HG03095 (cell line): ENCODE data around the gene FANCB.

Experiments
- ATAC-seq: cut with Tn5 transposase; IDR thresholded peaks from one replicate; pipeline ENCODE4 v1.9.1; 2021; ENCODE audit warnings: moderate library complexity; ENCODE audit not compliant: unreplicated experiment

FANCB gene

DNA sequence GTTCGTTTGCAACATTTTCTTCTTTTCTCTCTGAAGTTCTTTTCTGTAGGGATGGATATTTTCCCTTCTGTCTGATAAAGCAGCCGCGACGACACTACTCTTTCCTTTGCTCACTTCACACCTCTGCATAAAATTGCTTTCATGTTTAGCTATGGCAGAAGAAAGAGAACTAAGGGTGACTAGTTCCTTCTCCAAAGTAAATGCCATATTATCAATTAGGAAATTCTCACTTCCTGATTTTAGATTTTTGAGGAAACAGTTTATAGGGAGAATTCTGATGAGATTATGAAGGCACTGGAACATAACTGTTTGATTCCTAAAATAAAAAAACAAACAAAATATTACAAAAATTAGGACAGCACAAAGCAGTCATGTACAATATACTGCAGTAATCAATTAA lies 29.2 kb downstream of the FANCB start:
- no peak for ATAC-seq

DNA sequence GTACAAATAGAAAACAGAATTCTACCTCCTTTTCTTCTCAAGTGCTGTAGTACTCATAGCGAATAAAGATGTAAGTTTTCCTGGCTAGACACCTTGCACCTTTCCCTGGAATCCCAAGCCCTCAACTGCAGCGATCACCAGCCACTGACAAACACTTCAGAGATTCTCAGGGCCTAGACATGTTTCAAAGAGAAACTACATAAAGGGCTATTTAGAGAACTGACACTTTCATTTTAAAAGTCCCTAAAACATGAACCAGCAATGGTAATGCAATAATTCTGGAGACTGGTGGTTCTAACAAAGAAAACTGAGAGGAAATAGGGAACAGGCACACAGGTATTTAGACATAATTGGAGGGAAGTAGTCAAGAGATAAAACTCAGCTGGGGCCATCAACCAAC lies 35.7 kb downstream of the FANCB start:
- ATAC-seq: no peak

DNA sequence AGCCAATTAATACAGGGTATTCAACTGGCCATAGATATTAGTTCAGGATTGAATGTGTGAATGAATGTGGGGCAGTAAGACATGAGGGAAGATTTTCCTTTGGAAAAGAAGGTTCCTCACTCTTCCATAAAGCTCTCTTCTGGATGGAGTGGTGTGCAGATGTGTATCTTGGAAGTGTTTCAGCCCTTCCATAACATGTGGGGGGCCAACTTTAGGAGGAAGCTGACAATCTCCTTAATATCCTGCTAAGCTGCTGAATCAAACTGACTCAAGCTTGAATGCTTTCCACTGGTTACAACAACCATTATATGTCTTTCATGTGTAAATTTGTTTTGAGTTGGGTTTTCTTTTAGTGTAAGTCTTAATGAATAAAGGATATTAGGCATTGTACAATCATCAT lies 40.3 kb downstream of the FANCB start:
- no peak for ATAC-seq

DNA sequence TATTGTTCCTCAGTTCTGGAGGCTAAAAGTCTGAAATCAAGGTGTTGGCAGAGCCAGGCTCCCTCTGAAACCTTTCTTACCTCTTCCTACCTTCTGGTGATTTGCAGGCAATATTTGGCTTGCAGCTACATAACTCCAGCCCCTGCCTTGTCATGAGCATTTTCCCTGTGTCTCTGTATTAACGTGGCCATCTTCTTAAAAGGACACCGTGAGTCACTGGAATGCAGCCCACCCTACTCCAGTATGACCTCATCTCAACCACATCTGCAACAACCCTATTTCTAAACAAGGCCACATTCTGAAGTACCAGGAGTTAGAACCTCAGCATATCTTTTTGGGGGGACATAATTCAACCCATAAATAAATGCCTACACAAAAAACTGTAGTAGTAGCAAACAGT lies 40.7 kb downstream of the FANCB start:
- no peak for ATAC-seq

DNA sequence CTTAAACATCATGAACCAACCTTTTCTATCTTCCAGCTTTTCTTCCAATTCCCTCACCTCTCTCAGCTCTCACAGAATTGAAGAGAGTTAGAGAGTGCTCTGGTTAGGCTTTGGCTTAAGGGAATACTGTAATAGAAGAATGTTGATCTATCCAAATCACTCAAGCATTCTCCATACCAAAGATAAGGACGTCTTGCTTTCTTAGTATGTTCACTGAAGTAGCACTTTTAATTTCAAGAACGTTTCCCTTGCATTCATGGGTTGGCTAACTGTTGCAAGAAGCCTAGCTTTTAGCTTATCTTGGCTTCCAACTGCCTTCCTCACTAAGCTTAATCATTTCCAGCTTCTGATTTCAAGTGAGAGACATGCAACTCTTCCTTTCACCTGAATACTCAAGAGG lies 43.2 kb downstream of the FANCB start:
- ATAC-seq: no peak

DNA sequence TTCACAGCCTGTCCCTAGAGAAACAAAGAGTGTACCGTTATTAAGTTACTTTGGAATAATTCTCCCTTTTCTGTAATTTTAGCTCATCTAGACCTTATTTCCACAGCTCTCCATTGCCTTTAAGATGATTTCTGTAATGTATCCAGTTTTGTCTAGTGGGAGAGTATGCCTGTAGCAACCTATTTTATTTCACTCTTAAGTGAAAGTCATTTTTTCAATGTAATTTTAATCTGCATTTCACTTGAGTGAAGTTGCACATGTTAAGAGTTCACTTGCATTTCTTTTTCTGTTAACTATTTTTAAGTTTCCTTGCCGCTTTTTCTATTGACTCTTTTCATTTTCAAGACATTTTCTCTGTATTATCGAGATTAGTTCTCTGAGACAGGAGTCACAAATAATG lies 46.5 kb downstream of the FANCB start:
- no peak for ATAC-seq

DNA sequence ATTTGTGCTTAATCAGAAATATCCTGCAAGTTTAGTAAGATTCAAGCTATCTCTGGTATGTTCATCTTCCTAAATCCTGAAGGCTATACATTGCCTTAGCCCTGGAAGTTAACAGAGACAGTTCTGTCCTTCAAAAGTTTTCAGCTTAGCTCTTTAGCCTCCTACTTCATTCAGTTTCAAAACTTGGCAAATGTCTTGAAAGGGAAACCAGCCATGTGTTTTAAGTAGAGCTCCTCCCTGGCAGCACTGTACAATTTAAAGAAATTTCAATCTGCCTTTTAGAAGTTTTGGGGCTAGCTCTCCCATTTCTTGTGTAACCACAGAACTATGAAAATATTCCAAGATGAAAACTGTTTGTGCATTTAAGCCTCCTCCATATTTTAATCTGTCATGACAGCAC lies 47.0 kb downstream of the FANCB start:
- ATAC-seq: no peak

DNA sequence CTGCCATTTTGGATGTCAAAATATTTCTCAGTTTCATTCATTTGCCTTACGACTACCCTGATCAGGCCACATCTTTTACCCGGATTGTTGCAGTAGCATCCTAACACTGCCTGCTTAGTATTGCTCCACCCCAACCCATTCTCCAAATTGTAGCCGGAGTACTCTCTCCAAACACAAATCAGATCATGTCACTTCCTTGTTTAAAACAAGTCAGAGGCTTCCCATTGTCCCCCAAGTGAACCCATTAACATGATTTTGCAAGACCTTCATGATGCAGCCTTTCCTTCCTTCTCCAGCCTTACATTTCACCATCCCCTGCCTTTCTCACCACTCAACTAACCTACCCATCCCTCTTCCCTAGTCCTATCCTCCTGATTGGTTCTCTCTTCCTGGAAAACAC lies 53.1 kb downstream of the FANCB start:
- ATAC-seq: no peak

DNA sequence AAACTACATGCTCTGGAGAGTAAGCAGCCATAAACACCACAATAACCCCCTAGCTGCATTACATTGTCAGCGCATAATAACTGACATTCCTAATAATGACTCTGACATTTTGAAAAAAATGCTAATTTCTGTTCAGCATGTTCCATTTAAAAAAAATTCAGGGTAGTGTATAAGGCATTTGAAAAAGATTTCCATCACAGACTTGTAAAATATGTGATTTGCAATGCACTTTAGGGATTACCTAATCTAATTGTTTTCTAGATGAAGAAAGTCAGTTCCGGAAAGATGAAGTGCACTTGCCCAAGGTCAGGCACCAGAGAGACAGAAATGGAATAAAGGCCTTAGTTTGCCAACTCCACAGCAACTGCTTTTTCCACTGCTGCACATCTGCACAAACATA lies 55.3 kb downstream of the FANCB start:
- no peak for ATAC-seq

DNA sequence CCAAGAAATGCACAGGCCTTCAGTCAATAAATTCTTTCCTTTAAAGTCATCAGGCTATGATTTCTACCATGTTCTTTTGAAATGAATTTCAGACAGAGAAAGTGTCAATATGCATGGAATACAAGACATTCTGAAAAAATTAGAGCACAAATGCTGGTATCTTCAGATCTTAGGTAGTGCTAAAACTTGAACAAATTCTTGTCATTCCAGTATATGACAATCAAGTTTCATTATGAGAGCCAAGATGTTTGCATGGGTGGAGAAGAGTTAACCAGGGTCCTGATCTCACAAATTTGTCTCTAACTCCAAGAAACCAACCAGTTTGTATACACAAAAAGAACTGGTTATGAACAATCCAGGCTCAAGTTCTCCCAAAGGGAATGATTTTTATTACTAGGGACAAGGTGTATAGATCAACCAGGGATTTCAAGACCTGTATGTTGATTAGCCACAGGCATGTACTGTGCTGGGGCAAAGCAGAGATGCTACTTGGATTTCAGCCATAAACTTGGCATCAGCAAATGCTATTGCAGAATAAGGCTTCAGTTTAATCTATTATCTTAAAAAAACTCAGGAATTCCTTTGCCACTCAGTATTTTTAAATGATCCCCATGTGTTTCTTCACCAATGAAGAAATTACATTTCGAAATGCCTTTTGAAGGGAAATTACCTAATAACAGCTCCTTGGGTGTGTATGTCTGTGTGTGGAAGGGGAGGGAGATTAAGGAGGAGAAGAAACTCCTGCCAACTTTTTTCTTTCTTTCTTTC lies 69.7 kb downstream of the FANCB start:
- no peak for ATAC-seq

DNA sequence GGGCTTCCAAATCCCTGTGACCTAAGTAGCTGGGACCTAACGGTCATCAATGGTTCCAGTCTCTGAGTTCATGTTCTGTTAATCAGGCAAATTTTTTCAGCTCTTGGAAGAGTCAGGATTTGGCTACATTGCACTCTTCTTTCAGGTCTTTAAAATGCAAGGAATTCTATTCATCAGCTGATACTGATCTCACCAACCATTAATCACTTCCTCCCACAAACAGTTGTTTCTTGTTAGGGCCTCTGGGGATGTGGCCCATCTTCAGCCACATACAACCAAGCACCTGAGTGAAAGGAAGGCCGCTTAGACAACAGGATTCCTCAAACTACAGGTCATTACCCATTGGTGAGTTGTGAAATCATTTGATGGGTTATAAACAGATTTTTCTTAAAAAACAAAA lies 71.7 kb downstream of the FANCB start:
- no peak for ATAC-seq

DNA sequence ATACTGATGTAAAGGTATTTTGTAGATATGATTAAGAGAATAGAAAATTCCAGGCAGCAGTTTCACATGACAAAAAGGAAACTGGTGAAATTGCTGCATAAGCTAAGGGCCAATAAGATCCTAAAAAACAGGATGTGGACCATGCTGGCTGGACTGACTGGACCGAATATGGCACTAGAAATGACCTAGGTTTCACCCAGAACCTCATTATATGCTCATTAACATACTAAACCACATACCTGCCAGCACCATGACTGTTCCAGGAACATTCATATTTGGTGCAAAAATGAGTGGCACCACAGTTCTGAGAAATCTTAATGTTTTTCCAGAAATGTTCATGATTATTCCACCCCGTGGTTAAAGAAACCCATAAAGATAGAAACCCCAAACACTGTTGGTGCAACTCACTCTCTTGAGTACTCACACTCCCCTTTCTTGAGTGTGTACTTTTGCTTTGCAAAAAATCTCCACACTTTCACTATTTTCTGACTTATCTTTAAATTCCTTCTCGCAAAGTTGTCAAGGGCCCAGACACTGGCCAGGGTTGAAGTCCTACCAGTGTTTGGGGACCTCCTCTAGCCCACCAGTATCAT lies 74.0 kb downstream of the FANCB start:
- ATAC-seq: no peak
